Embryonic facial prominence (tissue), 1 donor: ENCODE data around the gene GSTM4.

Experiments
- DNase-seq: peaks from one replicate; pipeline ENCODE4 v3.0.0-alpha.2; 2016; ENCODE audit errors: extremely low spot score

Gene GSTM4

GRCh38 chr1:109655615-109656519, at the start of gene GSTM4:
GSTM4 (plus strand) TSS chr1:109656099; CDS start chr1:109656390, 291 bp downstream.
- no peak for DNase-seq

- no peak for DNase-seq
These were observed 46.0 kb upstream of the GSTM4 start for GRCh38 chr1:109609881-109610280.

- no peak for DNase-seq
These were observed 45.1 kb upstream of the GSTM4 start for GRCh38 chr1:109610609-109611307.

GRCh38 chr1:109611308-109611990, 44.5 kb upstream of the GSTM4 start:
- no peak for DNase-seq

GRCh38 chr1:109613361-109614147, 42.3 kb upstream of the GSTM4 start:
- DNase-seq, result no peak

GRCh38 chr1:109615879-109616278, 40.0 kb upstream of the GSTM4 start:
- DNase-seq, result no peak

- DNase-seq, result no peak
These were observed 39.5 kb upstream of the GSTM4 start for GRCh38 chr1:109616391-109616790.

- DNase-seq, result no peak
These were observed 38.6 kb upstream of the GSTM4 start for GRCh38 chr1:109617291-109617801.

- DNase-seq, result no peak
These were observed 37.0 kb upstream of the GSTM4 start for GRCh38 chr1:109618661-109619575.

GRCh38 chr1:109619576-109620400, 36.1 kb upstream of the GSTM4 start, which contains the start of the genes AMPD2 and GNAT2:
AMPD2 (plus strand) TSS chr1:109619837; CDS start chr1:109621176, 1,339 bp downstream.
GNAT2 (minus strand) TSS chr1:109619616; CDS start chr1:109612870, 6,746 bp downstream.
- DNase-seq, result peak; percentile 47

GRCh38 chr1:109620401-109620791, 35.5 kb upstream of the GSTM4 start:
- peak; percentile 13 for DNase-seq

- peak; percentile 87 for DNase-seq
These were observed 35.0 kb upstream of the GSTM4 start for GRCh38 chr1:109620841-109621286.

GRCh38 chr1:109621379-109622136, 34.3 kb upstream of the GSTM4 start:
- DNase-seq, result no peak

- DNase-seq, result no peak
These were observed 33.6 kb upstream of the GSTM4 start for GRCh38 chr1:109622137-109622892.

- no peak for DNase-seq
These were observed 33.0 kb upstream of the GSTM4 start for GRCh38 chr1:109622895-109623294.

- no peak for DNase-seq
These were observed 32.2 kb upstream of the GSTM4 start for GRCh38 chr1:109623601-109624161.
